GM18511 (cell line): ENCODE measurements around the gene NT5DC1.
A peak's percentile ranks its signal among the peaks of the same experiment; 100 is the strongest.

Source experiments
- ATAC-seq: cut with Tn5 transposase; IDR thresholded peaks from one replicate; pipeline ENCODE4 v1.9.1; 2021; ENCODE audit warnings: mild to moderate bottlenecking, moderate library complexity; ENCODE audit not compliant: unreplicated experiment

Gene NT5DC1

GRCh38 chr6:116136373-116136772 lies 35.7 kb downstream of the NT5DC1 start:
- ATAC-seq = no peak

- ATAC-seq = no peak
Measured at GRCh38 chr6:116136933-116137340, 36.3 kb downstream of the NT5DC1 start.

- no peak for ATAC-seq
Measured at GRCh38 chr6:116139917-116140316, 39.3 kb downstream of the NT5DC1 start.

GRCh38 chr6:116144605-116145004 lies 44.0 kb downstream of the NT5DC1 start:
- no peak for ATAC-seq

- ATAC-seq = no peak
Measured at GRCh38 chr6:116145803-116146675, 45.4 kb downstream of the NT5DC1 start.

GRCh38 chr6:116152620-116153019 lies 52.0 kb downstream of the NT5DC1 start:
- ATAC-seq = no peak

- no peak for ATAC-seq
Measured at GRCh38 chr6:116154887-116155286, 54.2 kb downstream of the NT5DC1 start.

- ATAC-seq = no peak
Measured at GRCh38 chr6:116156405-116157326, 56.0 kb downstream of the NT5DC1 start.

- no peak for ATAC-seq
Measured at GRCh38 chr6:116157391-116157790, 56.7 kb downstream of the NT5DC1 start.

GRCh38 chr6:116158641-116159040 lies 58.0 kb downstream of the NT5DC1 start:
- ATAC-seq = no peak

GRCh38 chr6:116159782-116160524 lies 59.3 kb downstream of the NT5DC1 start:
- ATAC-seq = peak; percentile 74

- no peak for ATAC-seq
Measured at GRCh38 chr6:116165596-116165995, 64.9 kb downstream of the NT5DC1 start.

- no peak for ATAC-seq
Measured at GRCh38 chr6:116166369-116166768, 65.7 kb downstream of the NT5DC1 start.

GRCh38 chr6:116168148-116168547 lies 67.5 kb downstream of the NT5DC1 start:
- ATAC-seq = no peak

- ATAC-seq = no peak
Measured at GRCh38 chr6:116169880-116170279, 69.2 kb downstream of the NT5DC1 start.

GRCh38 chr6:116170358-116171057 lies 69.9 kb downstream of the NT5DC1 start:
- no peak for ATAC-seq

- ATAC-seq = no peak
Measured at GRCh38 chr6:116173928-116174327, 73.3 kb downstream of the NT5DC1 start.

GRCh38 chr6:116175344-116175743 lies 74.7 kb downstream of the NT5DC1 start:
- ATAC-seq = no peak

- no peak for ATAC-seq
Measured at GRCh38 chr6:116176596-116176995, 75.9 kb downstream of the NT5DC1 start.

- ATAC-seq = no peak
Measured at GRCh38 chr6:116180375-116180774, 79.7 kb downstream of the NT5DC1 start.
